ENCODE measurements around the gene OBSL1. TPM values are rescaled to one million over a fixed set of nuclear protein-coding genes. Genes with fewer than 3 reads are reported as not detected.

OBSL1 gene
- total RNA-seq, 1 experiment from 2014 or later: 56.2 TPM

GRCh38 chr2:219522111-219523030, 49.0 kb downstream of the OBSL1 start:
- no peaks in the 10 kb centered on the region for H3K27me3 ChIP-seq (replicated peaks; ENCODE audit: control insufficient read depth, insufficient read depth, low read length)
- peaks cover 9% of the 10 kb centered on the region for H3K27me3 Mint-ChIP-seq (ENCODE audit: insufficient read depth, unreplicated experiment)
- ChIA-PET POLR2A (no interaction called here), CTCF (interaction anchor here (0.5 to 3.1 kb wide), 4 partner anchors 7 to 24 kb away, joined by 3 to 27 read pairs (median 8); partner anchors contain the start of gene GMPPA)
- peak in 1 of 2 experiments; percentile 45 for DNase-seq
- no peaks in the 10 kb centered on the region for H3K9me3 Mint-ChIP-seq (ENCODE audit: unreplicated experiment)
- H3K36me3 Mint-ChIP-seq (ENCODE audit: insufficient read depth, unreplicated experiment): no peaks in the 10 kb centered on the region
- H3K27ac Mint-ChIP-seq (ENCODE audit: unreplicated experiment): peak overlapping the region; percentile 73
- peaks cover 26% of the 10 kb centered on the region for H3K4me1 Mint-ChIP-seq (ENCODE audit: low read depth, unreplicated experiment)
- no peak overlapping the region for H3K4me3 ChIP-seq (ENCODE audit: low read depth, low read length)
- peak overlapping the region; percentile 58 for H3K4me3 Mint-ChIP-seq (ENCODE audit: unreplicated experiment)
- intact Hi-C loops (cut with micrococcal nuclease; ENCODE audit: unreplicated experiment): no loop called here
- H3K4me1 ChIP-seq: peaks cover 25% of the 10 kb centered on the region
- no TSS peak for BruUV-seq (replicated peaks)
- H3K36me3 ChIP-seq (ENCODE audit: control insufficient read depth, insufficient read depth, low read length): no peaks in the 10 kb centered on the region
- TF ChIP-seq, protein P1, sequence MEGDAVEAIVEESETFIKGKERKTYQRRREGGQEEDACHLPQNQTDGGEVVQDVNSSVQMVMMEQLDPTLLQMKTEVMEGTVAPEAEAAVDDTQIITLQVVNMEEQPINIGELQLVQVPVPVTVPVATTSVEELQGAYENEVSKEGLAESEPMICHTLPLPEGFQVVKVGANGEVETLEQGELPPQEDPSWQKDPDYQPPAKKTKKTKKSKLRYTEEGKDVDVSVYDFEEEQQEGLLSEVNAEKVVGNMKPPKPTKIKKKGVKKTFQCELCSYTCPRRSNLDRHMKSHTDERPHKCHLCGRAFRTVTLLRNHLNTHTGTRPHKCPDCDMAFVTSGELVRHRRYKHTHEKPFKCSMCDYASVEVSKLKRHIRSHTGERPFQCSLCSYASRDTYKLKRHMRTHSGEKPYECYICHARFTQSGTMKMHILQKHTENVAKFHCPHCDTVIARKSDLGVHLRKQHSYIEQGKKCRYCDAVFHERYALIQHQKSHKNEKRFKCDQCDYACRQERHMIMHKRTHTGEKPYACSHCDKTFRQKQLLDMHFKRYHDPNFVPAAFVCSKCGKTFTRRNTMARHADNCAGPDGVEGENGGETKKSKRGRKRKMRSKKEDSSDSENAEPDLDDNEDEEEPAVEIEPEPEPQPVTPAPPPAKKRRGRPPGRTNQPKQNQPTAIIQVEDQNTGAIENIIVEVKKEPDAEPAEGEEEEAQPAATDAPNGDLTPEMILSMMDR (IDR thresholded peaks at IDR 0.05; ENCODE audit: insufficient read depth in 1 of 2, low read depth in 1 of 2, low read length in 1 of 2, severe bottlenecking in 1 of 2, unreplicated experiment in 1 of 2): no peak
- no peaks in the 10 kb centered on the region for H3K9me3 ChIP-seq

- ChIA-PET POLR2A (no interaction called here), CTCF (interaction anchor here (0.9 to 3.9 kb wide), 8 partner anchors 9 to 119 kb away, joined by 3 to 49 read pairs (median 6); partner anchors contain the start of gene GMPPA)
- H3K4me1 ChIP-seq: peaks cover 24% of the 10 kb centered on the region
- H3K27me3 Mint-ChIP-seq (ENCODE audit: insufficient read depth, unreplicated experiment): peaks cover 13% of the 10 kb centered on the region
- peak overlapping the region; percentile 58 for H3K4me3 Mint-ChIP-seq (ENCODE audit: unreplicated experiment)
- H3K9me3 Mint-ChIP-seq (ENCODE audit: unreplicated experiment): no peaks in the 10 kb centered on the region
- no peaks in the 10 kb centered on the region for H3K36me3 ChIP-seq (ENCODE audit: control insufficient read depth, insufficient read depth, low read length)
- H3K27ac Mint-ChIP-seq (ENCODE audit: unreplicated experiment): peak overlapping the region; percentile 73
- TF ChIP-seq, protein P1 (IDR thresholded peaks at IDR 0.05; ENCODE audit: insufficient read depth in 1 of 2, low read depth in 1 of 2, low read length in 1 of 2, severe bottlenecking in 1 of 2, unreplicated experiment in 1 of 2): peak; percentile 81 to 97
- no TSS peak for BruUV-seq (replicated peaks)
- H3K4me3 ChIP-seq (ENCODE audit: low read depth, low read length): 0 out of 2 replicates have a peak overlapping the region, but pooled peaks have one; percentile 5
- H3K9me3 ChIP-seq: no peaks in the 10 kb centered on the region
- H3K36me3 Mint-ChIP-seq (ENCODE audit: insufficient read depth, unreplicated experiment): no peaks in the 10 kb centered on the region
- no peaks in the 10 kb centered on the region for H3K27me3 ChIP-seq (replicated peaks; ENCODE audit: control insufficient read depth, insufficient read depth, low read length)
- DNase-seq: peak; percentile 73 to 74
- peaks cover 22% of the 10 kb centered on the region for H3K4me1 Mint-ChIP-seq (ENCODE audit: low read depth, unreplicated experiment)
- intact Hi-C loops (cut with micrococcal nuclease; ENCODE audit: unreplicated experiment): loop anchor here (1.0 kb wide), 3 partner anchors 11 to 45 kb away; partner anchors contain the start of gene GMPPA
These were observed 50.1 kb downstream of the OBSL1 start for GRCh38 chr2:219521066-219521880.

GRCh38 chr2:219520079-219520478, 51.3 kb downstream of the OBSL1 start:
- TF ChIP-seq, protein P1 (IDR thresholded peaks at IDR 0.05; ENCODE audit: insufficient read depth in 1 of 2, low read depth in 1 of 2, low read length in 1 of 2, severe bottlenecking in 1 of 2, unreplicated experiment in 1 of 2): no peak
- no peaks in the 10 kb centered on the region for H3K36me3 Mint-ChIP-seq (ENCODE audit: insufficient read depth, unreplicated experiment)
- no peak overlapping the region for H3K27ac Mint-ChIP-seq (ENCODE audit: unreplicated experiment)
- no peak for DNase-seq
- Histone ChIP-seq H3K9me3 (no peaks in the 10 kb centered on the region), H3K4me1 (peaks cover 13% of the 10 kb centered on the region), H3K36me3 (ENCODE audit: control insufficient read depth, insufficient read depth, low read length) (no peaks in the 10 kb centered on the region), H3K27me3 (replicated peaks; ENCODE audit: control insufficient read depth, insufficient read depth, low read length) (no peaks in the 10 kb centered on the region; the same call in 1 of the 2 replicates), H3K4me3 (ENCODE audit: low read depth, low read length) (no peak overlapping the region)
- no peak overlapping the region for H3K4me3 Mint-ChIP-seq (ENCODE audit: unreplicated experiment)
- intact Hi-C loops (cut with micrococcal nuclease; ENCODE audit: unreplicated experiment): no loop called here
- H3K27me3 Mint-ChIP-seq (ENCODE audit: insufficient read depth, unreplicated experiment): peaks cover 16% of the 10 kb centered on the region
- ChIA-PET CTCF (interaction anchor here (0.6 to 3.9 kb wide), 12 partner anchors 8 to 209 kb away, joined by 3 to 49 read pairs (median 6); partner anchors contain the start of gene GMPPA), POLR2A (no interaction called here)
- no peaks in the 10 kb centered on the region for H3K9me3 Mint-ChIP-seq (ENCODE audit: unreplicated experiment)
- BruUV-seq (replicated peaks): no TSS peak
- peaks cover 13% of the 10 kb centered on the region for H3K4me1 Mint-ChIP-seq (ENCODE audit: low read depth, unreplicated experiment)

All from Caco-2 (cell line).